Stimulated activated CD8-positive, alpha-beta memory T cell treated with anti-CD3 and anti-CD28 coated beads, Interleukin-7, amount 100 ng/mL, for 24 hours (primary cell): Measurements from ENCODE around the gene VSTM2B.

Source experiments
- DNase-seq: peaks from one replicate; pipeline ENCODE4 v3.0.0-alpha.2; 2020; ENCODE audit warnings: low read depth

VSTM2B gene

DNA sequence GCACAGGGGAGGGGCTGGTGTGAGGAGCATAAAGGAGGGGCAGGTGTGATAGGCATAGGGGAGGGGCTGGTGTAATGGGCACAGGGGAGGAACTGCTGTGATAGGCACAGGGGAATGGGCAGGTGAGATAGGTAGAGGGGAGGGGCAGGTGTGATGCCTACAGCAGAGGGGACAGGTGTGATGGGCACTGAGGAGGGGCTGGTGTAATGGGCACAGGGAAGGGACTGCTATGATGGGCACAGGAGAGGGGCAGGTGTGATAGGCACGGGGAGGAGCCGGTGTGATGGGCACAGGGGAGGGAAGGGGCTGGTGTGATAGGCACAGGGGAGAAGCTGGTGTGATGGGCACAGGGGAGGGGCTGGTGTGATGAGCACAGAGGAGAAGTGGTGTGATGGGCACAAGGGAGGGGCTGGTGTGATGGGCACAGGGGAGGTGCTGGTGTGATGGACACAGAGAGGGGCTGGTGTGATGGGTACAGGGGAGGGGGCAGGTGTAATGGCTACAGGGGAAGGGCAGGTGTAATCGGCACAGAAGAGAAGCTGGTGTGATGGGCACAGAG, 40.8 kb downstream of the VSTM2B start:
- DNase-seq: no peak

DNA sequence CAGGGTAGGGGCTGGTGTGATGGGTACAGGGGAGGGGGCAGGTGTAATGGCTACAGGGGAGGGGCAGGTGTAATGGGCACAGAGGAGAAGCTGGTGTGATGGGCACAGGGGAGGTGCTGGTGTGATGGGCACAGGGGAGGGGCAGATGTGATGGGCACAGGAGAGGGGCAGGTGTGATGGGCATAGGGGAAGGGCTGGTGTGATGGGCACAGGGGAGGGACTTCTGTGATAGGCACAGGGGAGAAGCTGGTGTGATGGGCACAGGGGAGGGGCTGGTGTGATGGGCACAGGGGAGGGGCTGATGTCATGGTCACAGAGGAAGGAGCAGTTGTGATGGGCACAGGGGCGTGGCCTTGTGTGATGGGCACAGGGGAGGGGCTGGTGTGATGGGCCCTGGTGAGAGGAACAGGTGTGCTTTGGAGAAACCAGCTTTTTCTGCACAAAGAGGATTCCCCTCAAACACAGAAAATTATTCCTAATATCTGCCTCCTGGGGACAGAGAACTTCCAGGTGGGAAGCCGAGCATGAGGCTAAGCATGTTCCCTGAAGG, 41.6 kb downstream of the VSTM2B start:
- DNase-seq: no peak

DNA sequence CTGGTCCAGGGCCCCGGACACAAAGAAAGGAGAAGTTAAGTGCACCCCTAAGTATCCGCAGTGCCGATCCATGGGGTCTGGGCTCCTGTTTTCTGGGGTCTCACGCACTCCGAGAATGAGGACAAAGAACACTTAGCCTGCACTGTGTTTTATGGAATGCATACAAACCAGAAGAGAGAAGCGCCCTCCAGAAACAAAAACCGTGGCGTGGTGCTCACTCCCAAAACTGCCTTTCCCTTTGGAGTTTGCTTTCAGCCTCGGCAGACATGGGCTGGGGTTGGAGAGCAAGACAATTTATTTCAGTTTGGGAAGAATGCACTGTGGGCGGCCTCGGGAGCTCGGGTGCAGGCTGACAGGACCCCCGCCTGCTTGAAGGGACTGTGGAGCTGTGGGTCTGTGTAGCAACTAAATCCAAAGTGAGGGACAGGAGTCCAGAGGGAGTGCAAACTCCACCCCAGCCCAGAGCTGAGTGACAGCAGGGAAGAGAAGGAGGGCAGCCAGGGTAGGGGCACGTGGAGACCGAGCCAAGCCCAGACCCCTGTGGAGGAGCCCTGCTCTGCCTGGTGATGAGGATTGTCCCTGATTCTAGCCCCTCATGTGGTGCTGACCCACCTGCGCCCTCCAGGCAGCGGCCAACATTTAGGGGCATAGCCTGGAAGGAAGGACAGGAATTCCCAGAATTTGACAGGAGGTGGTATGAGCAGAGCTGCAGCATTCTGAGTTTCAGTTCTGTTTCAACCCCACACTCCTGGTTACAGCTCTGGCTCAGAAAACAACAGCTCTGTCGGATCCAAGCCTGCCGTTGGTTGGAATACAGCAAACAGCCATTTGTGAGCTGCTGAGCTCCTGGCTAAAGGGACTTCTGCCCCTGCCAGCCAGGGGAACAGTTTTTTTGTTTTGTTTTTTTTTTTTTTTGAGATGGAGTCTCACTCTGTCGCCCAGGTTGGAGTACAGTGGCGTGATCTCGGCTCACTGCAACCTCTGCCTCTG, 42.5 kb downstream of the VSTM2B start:
- DNase-seq: no peak

DNA sequence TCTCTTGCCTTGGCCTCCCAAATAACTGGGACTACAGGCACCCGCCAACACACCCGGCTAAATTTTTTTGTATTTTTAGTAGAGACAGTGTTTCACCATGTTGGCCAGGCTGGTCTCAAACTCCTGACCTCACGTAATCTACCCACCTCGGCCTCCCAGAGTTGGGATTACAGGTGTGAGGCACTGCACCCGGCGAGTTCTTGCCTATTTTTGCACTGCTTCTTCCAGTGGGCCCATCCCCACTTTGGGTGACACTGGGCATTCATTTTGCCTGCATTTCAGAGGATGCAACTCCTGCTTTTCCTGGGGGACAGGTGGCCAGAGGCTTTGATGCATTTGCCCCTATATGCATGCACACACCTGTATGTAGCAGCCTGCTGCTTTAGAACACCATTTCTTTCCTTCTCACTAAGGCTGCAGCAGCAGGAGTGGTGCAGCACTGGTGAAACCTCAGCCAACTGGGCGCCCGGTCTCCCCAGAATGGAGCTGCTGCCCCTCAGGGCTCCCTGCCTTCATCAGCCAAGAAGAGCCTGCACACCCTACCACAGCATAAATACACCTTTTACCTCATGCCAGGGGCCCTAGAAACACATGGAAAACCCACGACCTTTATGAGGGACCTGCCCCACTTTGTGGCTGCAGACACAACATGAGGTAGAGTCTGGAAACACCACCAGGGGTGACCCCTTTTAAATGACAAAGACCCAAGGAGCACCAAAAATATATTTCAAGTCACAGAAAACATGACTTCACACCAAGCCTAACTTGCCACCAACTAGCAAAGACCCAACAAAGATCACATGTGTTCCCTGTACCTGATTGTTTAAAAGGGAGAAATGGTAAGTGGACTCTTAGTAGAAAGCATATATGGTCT, 43.5 kb downstream of the VSTM2B start:
- no peak for DNase-seq

DNA sequence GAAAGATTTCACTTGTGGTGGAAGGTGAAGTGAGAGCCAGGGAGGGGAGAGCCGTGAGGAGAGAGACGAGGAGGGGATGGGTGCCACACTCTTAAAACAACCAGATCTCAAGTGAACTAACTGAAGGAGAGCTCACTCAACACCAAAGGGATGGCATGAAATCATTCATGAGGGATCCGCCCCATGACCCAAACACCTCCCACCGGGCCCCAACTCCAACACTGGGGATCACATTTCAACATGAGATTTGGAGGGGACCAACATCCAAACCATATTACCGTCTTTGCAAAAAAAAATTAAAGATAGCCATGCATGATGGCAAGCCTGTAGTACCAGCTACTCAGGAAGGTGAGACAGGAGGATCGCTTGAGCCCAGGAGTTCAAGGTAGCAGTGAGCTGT, 45.4 kb downstream of the VSTM2B start:
- no peak for DNase-seq

DNA sequence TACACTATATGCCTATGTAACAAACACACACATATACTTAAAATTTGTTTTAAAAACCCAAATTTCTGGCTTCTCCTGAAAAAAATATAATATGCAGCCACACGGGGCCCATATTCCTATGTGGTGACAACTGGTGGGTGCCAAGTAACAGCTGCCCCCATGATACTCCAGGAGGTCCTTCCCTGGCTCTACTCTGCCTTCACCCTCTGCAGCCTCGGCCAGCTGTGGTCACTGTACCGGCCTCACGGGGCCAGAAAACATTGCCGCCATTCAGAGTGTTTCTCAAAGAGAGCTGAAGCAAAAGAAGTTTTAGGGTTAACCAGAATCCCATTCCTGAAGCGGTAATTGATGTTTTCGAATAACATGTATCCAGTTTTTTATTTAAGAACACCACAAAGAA, 47.7 kb downstream of the VSTM2B start:
- no peak for DNase-seq

DNA sequence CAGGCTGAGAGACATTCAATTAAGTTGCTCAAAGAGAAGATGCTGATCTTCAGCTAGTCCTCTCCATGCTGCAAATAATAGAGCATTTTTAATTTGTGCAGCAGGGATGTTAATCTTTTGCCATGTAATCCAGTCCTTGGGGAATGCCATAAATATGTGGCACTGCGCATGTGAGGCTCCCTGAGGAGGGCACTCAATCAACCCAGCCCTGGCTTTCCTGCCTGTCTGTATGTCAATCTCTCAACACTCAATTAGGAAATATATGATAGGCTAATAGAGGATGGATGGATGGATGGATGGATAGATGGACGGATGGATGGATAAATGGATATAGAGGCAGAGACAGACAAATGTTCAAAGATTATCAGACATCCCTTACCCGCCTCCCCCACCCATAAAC, 48.7 kb downstream of the VSTM2B start:
- no peak for DNase-seq

DNA sequence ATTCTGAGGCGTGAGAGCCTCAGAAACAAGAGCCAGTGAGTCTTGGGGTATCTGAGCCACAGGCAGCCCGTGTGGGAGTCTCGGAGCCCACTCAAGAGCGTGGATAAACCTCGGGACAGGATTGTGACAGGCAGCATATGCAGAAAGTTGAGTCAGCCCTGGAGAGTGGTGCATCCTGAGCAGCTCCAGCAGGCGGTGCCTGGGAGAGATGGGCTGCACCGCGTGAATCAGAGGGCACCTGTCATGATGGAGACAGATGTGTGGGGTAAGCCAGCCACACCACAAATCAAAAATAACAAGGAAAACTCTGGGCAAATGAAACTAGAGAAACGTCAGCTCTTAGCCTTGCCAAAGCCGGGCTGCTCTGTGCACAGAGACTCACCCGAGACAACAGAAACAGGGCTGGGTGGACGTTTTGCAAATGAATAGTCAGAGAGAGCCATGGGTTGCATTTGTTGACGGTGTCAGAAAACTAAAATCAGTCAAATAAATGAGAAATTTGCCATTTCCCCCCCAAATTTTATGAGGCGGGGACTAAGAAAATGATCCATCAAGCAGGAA, 50.3 kb downstream of the VSTM2B start:
- DNase-seq: no peak

DNA sequence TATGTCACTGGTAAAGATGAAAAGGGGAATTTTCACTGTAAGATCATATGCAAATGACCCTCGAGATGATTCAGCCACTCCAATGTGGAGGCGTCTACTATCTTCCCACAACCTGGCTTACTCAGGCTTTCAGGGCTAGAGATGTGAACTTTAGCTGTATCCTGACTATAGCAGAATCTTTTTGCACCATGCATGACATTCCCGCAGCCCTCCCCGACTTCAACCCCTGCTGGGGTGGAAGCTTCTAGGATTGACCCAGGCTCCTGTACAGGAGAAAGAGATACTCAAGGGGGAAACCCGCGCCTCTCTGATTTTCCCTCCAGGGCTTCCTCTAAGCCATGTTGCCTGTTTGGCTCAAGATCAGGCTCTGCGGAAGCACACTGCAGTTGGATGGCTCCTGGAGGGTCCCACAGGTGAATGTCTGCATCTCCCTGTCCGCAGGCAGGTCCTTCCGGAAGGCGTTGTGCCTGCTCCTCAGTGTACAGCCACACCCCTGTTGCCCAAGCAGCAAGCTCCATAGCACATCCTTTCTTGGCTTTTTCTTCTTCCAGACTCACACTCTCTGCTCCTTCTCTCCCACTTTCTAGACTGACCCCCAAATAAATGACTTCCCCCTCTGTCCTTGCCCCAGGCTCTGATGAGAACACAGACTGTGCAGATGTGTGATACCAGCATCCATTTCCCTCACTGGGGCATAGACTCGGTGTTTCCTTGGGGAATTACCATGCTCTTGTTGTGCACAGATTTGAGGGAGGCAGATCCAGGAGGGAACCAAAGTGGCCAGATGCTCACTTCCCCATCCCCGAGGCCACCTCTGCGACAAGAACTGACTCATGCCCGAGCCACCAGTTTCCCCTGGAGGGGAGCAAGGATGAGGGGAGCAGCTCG, 51.2 kb downstream of the VSTM2B start:
- no peak for DNase-seq

DNA sequence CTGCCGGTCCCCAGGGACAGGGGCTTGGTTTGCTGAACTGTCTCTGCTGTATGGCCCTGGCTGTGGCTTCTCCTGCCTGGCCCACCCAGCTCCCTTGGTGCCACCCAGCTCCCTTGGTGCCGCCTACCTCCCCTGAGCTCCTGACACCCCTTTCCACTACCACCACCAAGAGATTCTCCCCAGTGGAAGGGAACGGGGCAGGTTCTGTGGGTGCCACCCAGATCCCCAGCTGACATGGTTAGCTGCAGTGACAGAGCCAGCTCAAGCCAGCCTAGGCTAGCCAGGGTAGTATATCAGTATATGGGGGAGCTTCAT, 51.8 kb downstream of the VSTM2B start:
- no peak for DNase-seq

DNA sequence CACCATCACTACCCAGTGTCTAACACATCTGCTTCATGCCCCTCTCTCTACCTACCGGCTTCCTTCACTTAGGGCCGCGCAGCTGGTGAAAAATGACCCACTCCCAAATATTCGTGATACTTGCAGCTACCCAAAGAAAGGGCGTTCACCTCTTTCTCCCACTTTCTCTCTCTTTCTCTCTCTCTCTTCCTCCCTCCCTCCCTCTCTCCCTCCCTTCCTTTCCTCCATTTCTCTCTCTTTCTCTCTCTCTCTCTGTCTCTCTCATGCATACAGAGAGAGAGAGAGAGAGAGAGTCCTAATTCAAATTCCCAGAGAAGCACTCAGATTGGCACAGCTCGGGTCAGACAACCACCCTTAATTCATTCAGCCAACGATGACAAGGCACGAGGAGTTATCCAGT, 52.6 kb downstream of the VSTM2B start:
- no peak for DNase-seq

DNA sequence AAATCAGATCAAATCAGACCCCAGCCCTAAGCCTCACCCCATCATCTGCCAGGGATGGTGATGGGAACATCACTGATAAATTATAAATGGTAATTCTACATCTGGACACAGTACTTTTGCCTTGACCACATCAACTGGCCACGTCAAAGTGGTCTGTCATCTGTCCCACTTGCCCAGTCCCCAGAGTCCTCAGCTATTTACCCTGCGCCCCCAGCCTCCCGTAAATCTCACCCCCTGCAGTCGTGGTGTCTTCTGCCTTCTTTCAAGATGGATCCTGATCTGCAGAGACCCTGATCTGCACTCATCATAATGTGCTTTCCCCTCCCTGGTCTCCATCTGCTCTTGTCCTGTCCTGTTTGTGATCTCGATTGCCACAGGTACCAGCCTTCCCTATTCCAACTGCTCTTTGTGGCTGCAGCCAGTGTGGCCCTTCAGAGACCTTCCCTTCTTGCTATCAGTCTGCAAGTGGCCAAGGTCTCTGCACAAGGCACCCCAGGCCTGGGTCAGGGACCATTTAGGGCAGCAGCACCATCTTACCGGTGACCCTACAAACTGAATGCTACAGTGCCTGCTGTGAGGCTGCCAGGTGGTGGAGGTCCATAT, 53.6 kb downstream of the VSTM2B start:
- no peak for DNase-seq

DNA sequence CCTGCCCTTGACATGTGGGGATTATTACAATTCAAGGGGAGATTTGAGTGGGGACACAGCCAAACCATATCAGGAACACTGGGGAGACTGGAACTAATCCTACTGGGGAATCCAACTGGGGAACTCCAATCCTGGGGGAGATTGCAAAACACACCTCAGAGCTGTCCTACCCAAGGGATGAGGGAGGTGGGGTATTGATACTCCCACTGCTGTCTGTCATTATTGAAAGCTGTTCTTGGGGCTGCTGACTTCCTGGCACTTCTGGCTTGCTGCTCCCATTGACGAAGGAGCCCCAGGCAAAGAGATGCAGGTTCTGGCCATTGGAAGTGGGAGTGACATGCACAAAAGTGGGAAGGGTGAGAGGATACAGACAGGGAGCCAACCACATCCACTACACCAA, 55.6 kb downstream of the VSTM2B start:
- no peak for DNase-seq

DNA sequence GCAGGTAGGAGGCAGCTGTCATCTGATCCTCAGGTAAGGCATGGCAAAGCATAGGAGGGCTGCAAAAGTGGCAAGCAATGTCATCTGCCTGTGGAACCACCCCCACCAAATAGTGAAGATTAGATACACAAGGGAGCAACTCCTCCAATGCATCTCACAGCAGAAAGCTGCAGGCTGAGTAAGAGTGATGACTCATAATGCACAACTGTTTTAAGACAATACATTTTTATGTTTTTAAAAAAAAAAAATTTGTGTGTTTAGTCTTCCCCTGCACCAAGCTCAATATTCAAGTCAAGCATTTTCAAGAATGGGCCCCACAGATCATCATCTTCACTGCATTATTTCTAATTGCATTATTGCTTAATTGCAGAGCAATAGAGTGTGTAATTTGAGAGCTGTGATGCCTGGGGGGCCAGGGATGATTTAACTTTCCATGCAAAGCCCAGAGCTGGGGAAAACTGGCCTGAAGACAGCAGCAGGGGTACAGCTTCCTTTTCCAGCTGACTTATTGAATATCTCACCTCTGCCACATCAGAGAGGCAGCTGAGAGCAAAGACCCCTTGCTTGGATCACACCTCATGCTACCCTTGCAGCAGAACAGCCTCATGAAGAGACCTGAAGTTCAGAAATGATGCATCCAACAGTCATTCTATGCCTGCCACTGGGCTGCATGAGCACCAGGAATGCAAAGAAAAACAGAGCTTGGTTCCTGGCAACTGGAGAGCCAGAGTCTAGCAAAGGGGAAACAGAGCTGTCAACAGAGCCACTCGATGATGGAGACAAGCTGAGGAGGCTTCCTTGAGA, 57.6 kb downstream of the VSTM2B start:
- DNase-seq: no peak

DNA sequence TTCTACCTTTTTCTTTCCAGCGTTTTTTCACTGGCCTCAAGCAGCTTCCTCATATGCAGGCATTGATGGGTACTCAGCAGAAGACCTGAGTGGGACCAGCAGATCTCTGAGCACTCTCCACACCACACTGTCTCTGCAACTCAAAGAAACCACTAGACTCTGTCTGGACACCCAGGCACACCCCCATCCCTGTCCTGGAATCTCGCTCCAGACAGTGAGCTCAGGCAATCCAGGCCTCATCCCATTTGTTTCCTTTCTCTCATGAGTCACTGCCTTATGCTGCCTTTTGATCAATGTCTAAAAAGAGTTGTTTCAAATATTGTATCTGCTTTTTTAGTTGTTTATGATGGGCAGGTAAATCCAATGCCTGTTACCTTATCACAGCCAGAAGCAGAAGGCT, 60.6 kb downstream of the VSTM2B start:
- DNase-seq: no peak

DNA sequence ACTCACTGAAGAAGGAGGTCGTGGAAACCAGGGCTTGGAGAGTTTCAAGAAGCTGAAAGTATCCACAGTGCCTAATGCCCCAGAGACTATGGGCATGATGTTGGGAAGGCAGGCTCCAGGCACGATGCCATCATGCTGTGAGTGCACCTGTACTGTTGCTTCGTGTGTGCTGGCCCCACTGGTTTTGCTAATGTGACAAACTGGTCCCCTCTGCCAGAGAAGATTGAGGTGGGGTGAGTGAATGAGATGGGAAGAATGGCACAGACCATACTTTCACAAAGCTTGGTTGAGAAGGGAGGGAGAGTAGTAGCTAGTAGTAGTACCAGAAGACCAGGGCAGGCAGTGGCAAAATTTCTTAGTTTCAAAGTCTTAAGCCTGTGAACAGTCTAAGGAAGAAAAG, 61.3 kb downstream of the VSTM2B start:
- DNase-seq: no peak

DNA sequence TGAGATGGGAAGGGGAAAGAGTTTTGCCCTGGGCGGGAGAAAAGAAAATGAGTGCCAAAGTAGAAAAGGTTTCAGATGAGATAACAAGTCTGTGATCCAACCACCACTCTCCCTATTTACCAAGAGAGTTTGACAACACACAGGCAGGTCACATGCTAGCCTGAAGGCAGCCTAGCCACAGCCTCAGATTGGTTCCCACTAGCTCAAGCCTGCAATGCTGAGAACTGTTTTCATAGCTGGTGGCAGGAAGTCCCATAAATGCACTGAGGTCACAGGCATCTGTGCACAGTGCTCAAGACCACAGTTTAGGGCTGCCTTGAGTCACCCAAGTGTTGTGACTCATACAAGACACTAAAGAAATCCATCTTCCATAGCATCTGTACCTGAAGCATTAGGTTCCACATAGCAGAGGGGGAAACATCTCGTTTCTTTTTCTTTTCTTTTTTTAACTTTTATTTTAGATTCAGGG, 61.8 kb downstream of the VSTM2B start:
- peak; percentile 23 for DNase-seq

DNA sequence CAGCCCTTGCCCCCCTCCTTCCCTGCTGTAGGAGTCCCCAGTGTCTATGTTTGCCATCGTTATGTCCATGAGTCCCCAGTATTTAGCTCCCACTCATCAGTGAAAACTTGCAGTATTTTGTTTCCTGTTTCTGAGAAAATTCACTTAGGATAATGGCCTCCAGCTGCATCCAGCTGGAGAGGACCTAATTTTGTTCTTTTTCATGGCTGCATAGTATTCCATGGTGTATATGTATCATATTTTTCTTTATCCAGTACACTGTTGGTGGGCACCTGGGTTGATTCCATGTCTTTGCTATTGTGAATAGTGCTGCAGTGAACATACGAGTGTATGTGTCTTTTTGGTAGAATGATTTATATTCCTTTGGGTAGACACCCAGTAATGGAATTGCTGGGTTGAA, 62.3 kb downstream of the VSTM2B start:
- no peak for DNase-seq

DNA sequence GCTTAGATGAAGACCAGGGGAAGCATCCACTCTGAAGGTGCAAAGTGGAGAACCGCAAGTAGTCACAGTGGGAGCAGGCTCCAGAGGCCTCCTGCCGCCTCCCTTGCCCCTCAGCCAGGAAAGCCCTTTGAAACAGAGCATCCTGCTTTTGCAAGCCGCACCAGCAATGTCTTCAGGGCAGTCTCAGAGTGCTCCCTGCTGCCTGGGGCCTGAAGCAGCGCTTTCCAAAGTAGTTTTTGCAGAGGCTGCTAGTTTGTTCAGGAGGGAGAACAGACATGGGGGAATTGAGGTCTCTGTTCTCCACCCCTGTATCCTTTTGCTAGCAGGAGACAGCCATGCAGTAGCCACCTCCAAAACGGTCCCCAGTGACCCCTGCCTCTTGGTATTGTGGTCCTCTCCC, 64.5 kb downstream of the VSTM2B start:
- no peak for DNase-seq

DNA sequence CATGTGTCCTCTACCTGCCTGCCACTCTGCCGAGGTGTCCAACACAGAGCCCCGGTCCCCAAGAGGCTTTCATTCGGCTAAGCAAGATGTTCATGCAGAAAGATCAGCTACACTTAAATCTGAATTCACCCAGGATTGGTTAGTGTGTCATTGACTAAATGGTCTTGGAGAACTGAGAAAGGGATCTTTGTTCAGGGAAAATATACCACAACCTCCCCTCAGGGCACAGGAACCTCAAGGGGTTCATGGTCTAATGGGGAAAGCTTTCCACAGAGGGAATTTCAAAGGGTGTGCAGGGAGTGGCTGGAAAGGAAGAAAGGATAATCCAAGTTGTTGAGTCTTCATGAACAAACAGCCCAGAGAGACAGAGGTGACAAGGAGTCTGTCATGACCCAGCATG, 65.9 kb downstream of the VSTM2B start:
- DNase-seq: no peak
